A549 treated with RU486 at 1 μM for 4 hours (cell line): ENCODE measurements around the gene C5AR2. TPM values are rescaled to one million over a fixed set of nuclear protein-coding genes. Genes with fewer than 3 reads are reported as not detected.

Experiments
- total RNA-seq: library from RNA; stranded (reverse); fragments of 200-300 nt; extraction: Qiagen RNA extraction; gene quantifications from 5 replicates; pipeline ENCODE4 v1.2.3, GENCODE V29; 2022; ENCODE audit warnings: low read depth

C5AR2 gene
- 1.0 to 2.6 TPM (median 1.5 TPM) in 5 replicates for total RNA-seq

DNA sequence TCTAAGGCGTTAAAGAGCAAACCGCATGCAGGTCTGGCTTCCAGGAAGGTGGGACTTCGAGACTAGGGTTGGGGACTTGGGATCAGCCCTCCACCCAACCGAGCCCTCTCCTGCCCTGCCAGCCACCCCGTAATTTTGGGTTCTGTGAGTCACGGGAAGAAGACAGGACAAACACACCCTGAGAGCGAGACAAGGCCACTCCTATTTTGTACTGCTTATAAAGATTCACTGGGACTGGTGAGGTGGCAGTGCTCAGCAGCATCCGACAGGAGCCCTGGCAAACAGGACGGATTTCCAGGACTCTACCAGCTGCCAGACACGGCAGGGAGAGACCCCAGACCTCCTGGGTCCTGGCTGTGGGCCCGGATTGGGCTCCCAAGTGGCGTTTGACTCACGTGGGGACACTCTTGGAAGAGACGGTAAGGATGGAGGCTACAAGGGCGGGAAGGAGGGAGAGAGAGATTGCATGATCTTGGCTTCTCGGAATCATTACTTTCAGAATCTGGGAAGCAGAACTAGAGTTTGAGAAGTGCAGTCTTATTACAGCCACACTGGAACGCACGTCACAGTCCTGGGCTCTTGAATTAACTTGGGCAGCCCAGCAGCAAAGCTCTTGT, at the start of gene C5AR2:
Gene C5AR2 (plus strand): TSS at position 245 of the 617 bp plus-strand sequence. CDS start 8,625 bp downstream, outside the sequence.

DNA sequence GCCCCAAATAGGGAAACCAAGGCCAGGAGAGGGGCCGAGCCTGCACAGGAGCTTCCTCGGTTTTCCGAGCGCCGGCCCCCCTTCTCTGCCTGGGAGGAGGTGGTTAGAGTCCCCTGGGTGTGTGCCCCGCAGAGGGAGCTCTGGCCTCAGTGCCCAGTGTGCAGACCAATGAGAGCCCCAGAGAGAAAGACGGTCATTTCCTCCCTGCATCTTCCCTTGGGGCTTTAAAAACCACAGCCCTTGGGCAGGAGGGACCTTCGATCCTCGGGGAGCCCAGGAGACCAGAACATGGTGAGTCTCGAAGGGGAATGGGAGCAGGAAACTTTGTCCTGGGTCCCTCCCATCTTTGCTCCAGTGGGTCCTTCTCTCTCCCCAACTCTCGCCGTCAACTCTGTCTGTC, 22.4 kb upstream of the C5AR2 start, which contains the start of gene C5AR1:
Gene C5AR1 (plus strand): TSS at position 254 of the 400 bp plus-strand sequence. CDS start 35 bp downstream, at position 289.

DNA sequence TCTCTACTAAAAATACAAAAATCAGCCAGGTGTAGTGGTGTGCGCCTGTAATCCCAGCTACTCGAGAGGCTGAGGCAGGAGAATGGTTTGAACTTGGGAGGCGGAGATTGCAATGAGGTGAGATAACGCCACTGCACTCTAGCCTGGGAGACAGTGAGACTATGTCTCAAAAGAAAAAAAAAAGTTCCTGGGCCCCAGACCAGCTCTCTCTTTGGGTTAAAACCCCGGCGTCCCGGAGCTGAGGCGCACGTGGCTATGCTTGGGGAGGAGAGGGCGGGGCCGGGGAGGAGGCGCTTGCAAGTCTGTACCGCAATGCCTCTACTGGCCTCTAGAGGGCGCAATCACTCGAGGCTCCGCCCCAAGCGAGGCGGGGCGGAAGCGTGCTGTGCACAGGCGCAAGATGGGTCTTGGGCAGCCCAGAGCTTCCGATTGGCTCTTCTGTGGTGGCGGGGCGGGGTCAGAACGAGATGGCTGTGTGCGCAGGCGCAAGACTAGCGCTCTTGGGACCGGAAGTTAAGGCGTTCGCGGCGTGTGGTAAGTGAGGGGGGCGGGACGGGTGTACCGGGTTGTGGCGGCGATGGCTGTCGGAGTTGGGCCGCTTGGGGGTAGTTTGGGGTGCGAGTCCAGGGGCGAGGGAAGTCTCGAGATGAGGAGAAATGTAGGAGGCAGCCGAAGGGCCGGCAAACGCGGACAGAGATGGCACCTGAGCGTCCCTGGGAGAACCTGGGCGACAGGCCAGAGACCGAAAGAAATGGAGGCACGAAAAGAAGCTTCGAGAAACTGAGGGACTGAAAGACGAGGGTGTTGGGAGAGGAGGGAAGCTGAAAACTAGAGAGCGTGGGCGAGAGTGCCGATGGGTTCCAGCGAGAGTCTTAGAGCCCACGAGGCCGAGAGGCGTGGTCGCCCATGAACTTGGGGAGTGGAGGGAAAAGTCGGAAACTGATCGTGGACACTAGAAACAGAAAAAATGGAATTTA, 17.1 kb downstream of the C5AR2 start, which contains the start of gene DHX34:
Gene DHX34 (plus strand): TSS at position 497 of the 977 bp plus-strand sequence. CDS start 3,716 bp downstream, outside the sequence.

Other genes starting within 250 kb of the C5AR2 start
- gene ZC3H4, start 218.4 kb upstream of the C5AR2 start, total RNA-seq, result 16.2 to 21.2 TPM (median 19.8 TPM) in 5 replicates
- gene SAE1, start 201.3 kb upstream of the C5AR2 start, total RNA-seq, result 207 to 239 TPM (median 213 TPM) in 5 replicates
- gene BBC3, start 101.0 kb upstream of the C5AR2 start, total RNA-seq, result 19.6 to 36.3 TPM (median 29.0 TPM) in 5 replicates
- 23.5 to 25.4 TPM (median 24.0 TPM) in 5 replicates for gene CCDC9, start 75.7 kb upstream of the C5AR2 start, total RNA-seq
- 3.9 to 11.7 TPM (median 10.7 TPM) in 5 replicates for gene INAFM1, start 57.3 kb upstream of the C5AR2 start, total RNA-seq
- 0.91 to 2.3 TPM (median 1.9 TPM) in 5 replicates for gene C5AR1, start 22.3 kb upstream of the C5AR2 start, total RNA-seq
- 22.8 to 35.5 TPM (median 34.0 TPM) in 5 replicates for gene DHX34, start 17.1 kb downstream of the C5AR2 start, total RNA-seq
- 27.7 to 39.5 TPM (median 34.3 TPM) in 5 replicates for gene MEIS3, start 87.4 kb downstream of the C5AR2 start, total RNA-seq
- gene SLC8A2, start 139.7 kb downstream of the C5AR2 start, total RNA-seq, result 0.26 to 0.44 TPM (median 0.35 TPM) in 5 replicates
- gene KPTN, start 152.0 kb downstream of the C5AR2 start, total RNA-seq, result 16.1 to 27.2 TPM (median 20.3 TPM) in 5 replicates
- gene NAPA, start 182.9 kb downstream of the C5AR2 start, total RNA-seq, result 79.9 to 112 TPM (median 91.8 TPM) in 5 replicates
- gene ZNF541, start 241.0 kb downstream of the C5AR2 start, total RNA-seq, result not detected in 5 replicates